Hematopoietic multipotent progenitor cell treated with erythropoietin and hydrocortisone succinate and interleukin-3 and kit ligand, for 17 days (in vitro differentiated cells): ENCODE data around the gene COL6A1.

Source experiments
- DNase-seq: peaks from one replicate; pipeline ENCODE4 v3.0.0-alpha.2; 2015; ENCODE audit warnings: low spot score

The COL6A1 gene

GRCh38 chr21:46050668-46051378 lies 69.3 kb downstream of the COL6A1 start:
- no peak for DNase-seq

GRCh38 chr21:46051379-46051770 lies 69.8 kb downstream of the COL6A1 start:
- DNase-seq, result no peak

- no peak for DNase-seq
Measured at GRCh38 chr21:46051821-46052675, 70.5 kb downstream of the COL6A1 start.

- DNase-seq, result no peak
Measured at GRCh38 chr21:46052703-46053651, 71.4 kb downstream of the COL6A1 start.

- no peak for DNase-seq
Measured at GRCh38 chr21:46054031-46054430, 72.5 kb downstream of the COL6A1 start.

- no peak for DNase-seq
Measured at GRCh38 chr21:46054451-46054881, 72.9 kb downstream of the COL6A1 start.
